ENCODE data around the gene ATP11C.

GRCh38 chrX:139883984-139884383, 48.9 kb downstream of the ATP11C start:
- TF ChIP-seq CTCF (optimal IDR thresholded peaks at IDR 0.05 in 1 of 3, IDR thresholded peaks at IDR 0.05 in 1 of 3, conservative IDR thresholded peaks at IDR 0.05 in 1 of 3; ENCODE audit: extremely low read depth in 1 of 3, insufficient read depth in 2 of 3, low read length in 3 of 3), result no peak
- TF ChIP-seq EZH2 (IDR thresholded peaks at IDR 0.05; ENCODE audit: low read length), result no peak

All from keratinocyte (primary cell).